GM12878 (cell line): ENCODE measurements around the gene CLEC14A. TPM values are rescaled to one million over a fixed set of nuclear protein-coding genes. Genes with fewer than 3 reads are reported as not detected.

ENCODE experiments used
- ATAC-seq: fragments of 200-7000 bp; cut with Tn5 transposase; 3 replicates; pipeline ENCODE4 v1.9.1; 2020; ENCODE audit warnings: mild to moderate bottlenecking, moderate library complexity
- BruUV-seq: library from RNA; stranded (reverse); fragments of 400-500 nt; replicated peaks from 2 replicates; lab custom pipeline; 2021; lab: Mats Ljungman, UMichigan
- CTCF ChIA-PET: fragments of 300-600 bp; sonication (Branson Sonifier 250); formaldehyde crosslinking; extraction: SDS; loops from one replicate; lab custom pipeline; 2021; ENCODE audit warnings: inconsistent platforms; lab: Yijun Ruan, JAX
- POLR2A ChIA-PET: fragments of 350-600 bp; formaldehyde crosslinking; extraction: SDS; loops from one replicate; lab custom pipeline; 2021; ENCODE audit warnings: inconsistent platforms; lab: Charles Lee
- RAD21 ChIA-PET: fragments of 300-600 bp; sonication (Branson Sonifier 250); formaldehyde crosslinking; loops from one replicate; lab custom pipeline; 2023; ENCODE audit warnings: antibody characterized with exemption; ENCODE audit not compliant: unreplicated experiment; lab: Charles Lee
- SMC1A ChIA-PET: fragments of 300-600 bp; sonication (Branson Sonifier 250); formaldehyde crosslinking; loops from one replicate; lab custom pipeline; 2023; ENCODE audit not compliant: unreplicated experiment, uncharacterized antibody; lab: Charles Lee
- DNase-seq: peaks from one replicate; pipeline ENCODE4 v3.0.0-alpha.2; 2011; ENCODE audit warnings: low read depth, low spot score
- FAIRE-seq: peaks from 3 replicates; lab custom pipeline; 2011; peaks lifted over from hg19 to GRCh38; lab: Jason Lieb, UNC
- H2AFZ ChIP-seq: 2 replicates; pipeline ENCODE4 v1.6.0; 2011; ENCODE audit warnings: low read depth, low read length, control low read depth; ENCODE audit not compliant: control insufficient read depth
- H3K27ac ChIP-seq: 2 replicates; pipeline ENCODE4 v1.5.1; 2011; ENCODE audit warnings: control low read depth; ENCODE audit not compliant: control insufficient read depth, insufficient read depth
- H3K27me3 ChIP-seq, 2 experiments: replicated peaks in 1 of 2; 2 replicates each; pipeline versions ENCODE4 v1.6.0 to v1.6.1; 2011; ENCODE audit warnings: low read length in 1 of 2; ENCODE audit not compliant: control insufficient read depth in 2 of 2, insufficient read depth in 2 of 2
- H3K36me3 ChIP-seq, 2 experiments: 2 replicates each; pipeline ENCODE4 v1.5.1; 2011; ENCODE audit warnings: low read length in 1 of 2; ENCODE audit not compliant: control insufficient read depth in 2 of 2, insufficient read depth in 2 of 2
- H3K4me1 ChIP-seq: 2 replicates; pipeline ENCODE4 v1.6.1; 2011; ENCODE audit warnings: mild to moderate bottlenecking, low read length, moderate library complexity, mixed read lengths; ENCODE audit not compliant: control insufficient read depth, insufficient read depth
- H3K4me2 ChIP-seq: 2 replicates; pipeline ENCODE4 v1.6.0; 2011; ENCODE audit warnings: control low read depth; ENCODE audit not compliant: control insufficient read depth, insufficient read depth
- H3K4me3 ChIP-seq: fragments of 200-600 bp; sonication (generic); 2 replicates; pipeline ENCODE4 v1.5.1; 2016
- H3K79me2 ChIP-seq: 2 replicates; pipeline ENCODE4 v1.6.0; 2011; ENCODE audit warnings: low read length; ENCODE audit not compliant: control insufficient read depth, insufficient read depth
- H3K9ac ChIP-seq: 2 replicates; pipeline ENCODE4 v1.8.0; 2011; ENCODE audit warnings: low read length, control low read depth, mixed read lengths; ENCODE audit not compliant: control insufficient read depth, insufficient read depth
- H3K9me3 ChIP-seq: replicated peaks from 3 replicates; pipeline ENCODE4 v1.5.1; 2011; ENCODE audit warnings: mild to moderate bottlenecking, low read length; ENCODE audit not compliant: control insufficient read depth, insufficient read depth
- H4K20me1 ChIP-seq: 2 replicates; pipeline ENCODE4 v1.6.0; 2011; ENCODE audit not compliant: control insufficient read depth, insufficient read depth
- ASH2L ChIP-seq: fragments of 300-600, 200-600 bp; sonication (generic); IDR thresholded peaks from 2 replicates; pipeline ENCODE4 v1.6.1; 2017; ENCODE audit warnings: low read depth, mild to moderate bottlenecking, borderline replicate concordance
- FOS ChIP-seq: IDR thresholded peaks from 3 replicates; pipeline ENCODE4 v1.6.1; 2011; ENCODE audit warnings: borderline replicate concordance; ENCODE audit not compliant: insufficient read length; ENCODE audit errors: extremely low read depth
- GABPA ChIP-seq: IDR thresholded peaks from 2 replicates; pipeline ENCODE4 v1.6.1; 2014; ENCODE audit warnings: antibody characterized with exemption, low read depth, mild to moderate bottlenecking, inconsistent platforms
- GATAD2B ChIP-seq: fragments of 450-650 bp; conservative IDR thresholded peaks from 2 replicates; pipeline ENCODE4 v1.6.1; 2017; ENCODE audit warnings: low read depth, mild to moderate bottlenecking, moderate library complexity
- IKZF2 ChIP-seq, 2 experiments: fragments of 450-650 bp; IDR thresholded peaks; 2 replicates each; pipeline ENCODE4 v1.6.1; 2017; ENCODE audit warnings: mild to moderate bottlenecking in 2 of 2, moderate library complexity in 2 of 2
- JUNB ChIP-seq: IDR thresholded peaks from 2 replicates; pipeline ENCODE4 v1.6.1; 2016; ENCODE audit warnings: antibody characterized with exemption, mild to moderate bottlenecking
- MEF2B ChIP-seq: fragments of 450-650 bp; IDR thresholded peaks from 2 replicates; pipeline ENCODE4 v1.6.1; 2018; ENCODE audit warnings: mild to moderate bottlenecking, moderate library complexity; ENCODE audit not compliant: partially characterized antibody, poor library complexity, severe bottlenecking
- NFIC ChIP-seq: IDR thresholded peaks from 2 replicates; pipeline ENCODE4 v1.6.1; 2012; ENCODE audit warnings: low read depth, mild to moderate bottlenecking, inconsistent platforms, low read length, moderate library complexity
- NR2C2 ChIP-seq: IDR thresholded peaks from 2 replicates; pipeline ENCODE4 v1.6.1; 2011; ENCODE audit warnings: borderline replicate concordance, low read depth; ENCODE audit not compliant: control insufficient read depth, insufficient read length
- POLR2AphosphoS2 ChIP-seq: IDR thresholded peaks from 2 replicates; pipeline ENCODE4 v1.6.1; 2011; ENCODE audit warnings: low read depth, mild to moderate bottlenecking, low read length, improper control_type of control experiment, moderate library complexity
- POLR2AphosphoS5 ChIP-seq: IDR thresholded peaks from 2 replicates; pipeline ENCODE4 v1.6.1; 2011; ENCODE audit warnings: mild to moderate bottlenecking, low read length, inconsistent platforms
- SMAD1 ChIP-seq: fragments of 450-650 bp; IDR thresholded peaks from 2 replicates; pipeline ENCODE4 v1.6.1; 2018; ENCODE audit warnings: mild to moderate bottlenecking, low read depth; ENCODE audit not compliant: partially characterized antibody
- SMC3 ChIP-seq: IDR thresholded peaks from 2 replicates; pipeline ENCODE4 v1.6.1; 2011; ENCODE audit warnings: low read length, improper control_type of control experiment, borderline replicate concordance
- WGBS: methylation state at CpG from one replicate; pipeline ENCODE4 v1.1.6; 2016; ENCODE audit warnings: low lambda C conversion rate; ENCODE audit not compliant: insufficient replicate concordance, insufficient coverage; ENCODE audit errors: missing lambda C conversion rate; 5-methylcytosine and 5-hydroxymethylcytosine counted together
- in situ Hi-C: fragments of 300-500 bp; cut with MboI; formaldehyde crosslinking; loops from 9 replicates; pipeline ENCODE4 v1.14.3; 2018; ENCODE audit warnings: mixed read lengths
- intact Hi-C: fragments of 100-400 bp; cut with micrococcal nuclease; formaldehyde crosslinking; loops from one replicate; pipeline ENCODE4 v1.14.2; 2022; ENCODE audit not compliant: unreplicated experiment
- polyA plus RNA-seq, 11 experiments: library from polyadenylated mRNA; depleted of rRNA in 4 of 11; unstranded in 6 of 11; stranded (reverse) in 5 of 11; fragments of >200 nt; fragmentation: Nextera tagmentation in 4 of 11; fragmentation: Illumina TruSeq in 1 of 11; extraction: Ambion mirVana in 4 of 11; extraction: Trizol in 1 of 11; gene quantifications; 1 replicate in 1 of 11; 2 replicates in 10 of 11; pipeline versions ENCODE4 v1.2.1 to v1.2.3, GENCODE V29; 2011 to 2016; ENCODE audit warnings: inconsistent platforms in 2 of 11, missing spikeins in 2 of 11, low read depth in 1 of 11
- total RNA-seq, 4 experiments: library from RNA; depleted of rRNA in 3 of 4; stranded (reverse); fragments of >200 nt in 3 of 4; fragmentation: Illumina TruSeq in 1 of 4; extraction: Trizol in 1 of 4; gene quantifications; 2 replicates each; pipeline versions ENCODE4 v1.2.1 to v1.2.3, GENCODE V29; 2013 to 2021
- TF ChIP-seq, protein P1 (sequence below): fragments of 150-350 bp; IDR thresholded peaks from 2 replicates; pipeline ENCODE4 v1.6.1; 2014; ENCODE audit warnings: mild to moderate bottlenecking, low read depth, low read length
- TF ChIP-seq, protein P2 (sequence below): IDR thresholded peaks from 2 replicates; pipeline ENCODE4 v1.6.1; 2011; ENCODE audit warnings: low read depth, low read length, improper control_type of control experiment, borderline replicate concordance

CLEC14A gene
- total and polyA plus RNA-seq, 10 of the 15 experiments (the other 5 are each of a cell fraction or from before 2014, with no cell fraction given), result not detected

DNA sequence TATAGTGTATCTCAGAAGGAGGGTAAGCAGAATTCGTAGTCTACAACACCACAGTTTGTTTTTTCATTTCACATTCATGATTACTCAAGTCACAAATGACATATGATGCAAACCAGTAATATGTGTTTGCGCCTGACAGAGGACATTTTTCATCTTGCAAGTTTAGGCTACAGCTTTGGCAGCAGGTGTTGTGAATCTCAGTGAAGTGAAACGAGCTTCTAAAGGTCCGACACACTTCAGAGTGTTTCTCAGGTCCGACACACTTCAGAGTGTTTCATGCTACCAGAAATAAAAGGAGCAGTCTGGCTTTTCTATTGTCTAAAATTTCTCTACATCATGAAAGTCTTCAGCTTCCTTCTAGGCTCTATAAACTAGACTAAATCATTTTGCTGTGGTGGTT is 22.7 kb downstream of the CLEC14A start:
- ChIA-PET POLR2A (no interaction called here), SMC1A (interaction anchor here (0.8 to 1.2 kb wide), 2 partner anchors 9 to 245 kb away, joined by 3 read pairs; no protein-coding TSS in a partner anchor), RAD21 (no interaction called here), CTCF (no interaction called here)
- no peak overlapping the region for H2AFZ ChIP-seq
- H3K27ac ChIP-seq, result no peak overlapping the region
- H3K4me1 ChIP-seq, result no peaks in the 10 kb centered on the region
- H3K4me3 ChIP-seq, result no peak overlapping the region
- FAIRE-seq, result no peak
- no peak overlapping the region for H3K9ac ChIP-seq
- H3K27me3 ChIP-seq, result no peaks in the 10 kb centered on the region
- no peaks in the 10 kb centered on the region for H3K79me2 ChIP-seq
- no peak for ATAC-seq
- 10% methylated on average over 5 of the region's 5 CpGs for WGBS
- intact Hi-C loops (no loop called here), in situ Hi-C loops (no loop called here)
- H3K36me3 ChIP-seq, result no peaks in the 10 kb centered on the region
- DNase-seq, result no peak
- BruUV-seq, result no TSS peak
- no peaks in the 10 kb centered on the region for H4K20me1 ChIP-seq
- H3K4me2 ChIP-seq, result no peak overlapping the region
- no peaks in the 10 kb centered on the region for H3K9me3 ChIP-seq
- TF ChIP-seq FOS, result no peak
- TF ChIP-seq, protein P1, sequence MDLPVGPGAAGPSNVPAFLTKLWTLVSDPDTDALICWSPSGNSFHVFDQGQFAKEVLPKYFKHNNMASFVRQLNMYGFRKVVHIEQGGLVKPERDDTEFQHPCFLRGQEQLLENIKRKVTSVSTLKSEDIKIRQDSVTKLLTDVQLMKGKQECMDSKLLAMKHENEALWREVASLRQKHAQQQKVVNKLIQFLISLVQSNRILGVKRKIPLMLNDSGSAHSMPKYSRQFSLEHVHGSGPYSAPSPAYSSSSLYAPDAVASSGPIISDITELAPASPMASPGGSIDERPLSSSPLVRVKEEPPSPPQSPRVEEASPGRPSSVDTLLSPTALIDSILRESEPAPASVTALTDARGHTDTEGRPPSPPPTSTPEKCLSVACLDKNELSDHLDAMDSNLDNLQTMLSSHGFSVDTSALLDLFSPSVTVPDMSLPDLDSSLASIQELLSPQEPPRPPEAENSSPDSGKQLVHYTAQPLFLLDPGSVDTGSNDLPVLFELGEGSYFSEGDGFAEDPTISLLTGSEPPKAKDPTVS, result no peak
- no peak for TF ChIP-seq GATAD2B
- TF ChIP-seq POLR2AphosphoS2, result no peak
- no peak for TF ChIP-seq SMAD1
- no peak for TF ChIP-seq IKZF2 (IDR thresholded peaks at IDR 0.05)
- TF ChIP-seq GABPA, result no peak
- TF ChIP-seq ASH2L, result no peak
- no peak for TF ChIP-seq POLR2AphosphoS5
- TF ChIP-seq, protein P2, sequence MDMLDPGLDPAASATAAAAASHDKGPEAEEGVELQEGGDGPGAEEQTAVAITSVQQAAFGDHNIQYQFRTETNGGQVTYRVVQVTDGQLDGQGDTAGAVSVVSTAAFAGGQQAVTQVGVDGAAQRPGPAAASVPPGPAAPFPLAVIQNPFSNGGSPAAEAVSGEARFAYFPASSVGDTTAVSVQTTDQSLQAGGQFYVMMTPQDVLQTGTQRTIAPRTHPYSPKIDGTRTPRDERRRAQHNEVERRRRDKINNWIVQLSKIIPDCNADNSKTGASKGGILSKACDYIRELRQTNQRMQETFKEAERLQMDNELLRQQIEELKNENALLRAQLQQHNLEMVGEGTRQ, result no peak
- no peak for TF ChIP-seq MEF2B
- no peak for TF ChIP-seq NFIC
- TF ChIP-seq SMC3, result no peak
- TF ChIP-seq JUNB, result no peak
- no peak for TF ChIP-seq NR2C2
